BE2C (cell line): ENCODE measurements around the gene NXNL2.

ENCODE experiments used
- DNase-seq: peaks from one replicate; pipeline ENCODE4 v3.0.0-alpha.2; 2020
- H3K27me3 ChIP-seq: fragments of 250-450 bp; sonication (Bioruptor Pico); 2 replicates; pipeline ENCODE4 v1.5.1; 2020; ENCODE audit warnings: mild to moderate bottlenecking
- H3K36me3 ChIP-seq: fragments of 250-450 bp; sonication (Bioruptor Pico); 2 replicates; pipeline ENCODE4 v1.5.1; 2020; ENCODE audit warnings: mild to moderate bottlenecking
- H3K4me1 ChIP-seq: fragments of 250-450 bp; sonication (Bioruptor Pico); 2 replicates; pipeline ENCODE4 v1.5.1; 2020
- H3K4me3 ChIP-seq: 2 replicates; pipeline ENCODE4 v1.5.1; 2011; ENCODE audit warnings: low read depth, low read length
- H3K9me3 ChIP-seq: fragments of 250-450 bp; sonication (Bioruptor Pico); 2 replicates; pipeline ENCODE4 v1.5.1; 2020
- TF ChIP-seq, protein P1 (sequence below): IDR thresholded peaks from 2 replicates; pipeline ENCODE4 v1.5.1; 2012; ENCODE audit warnings: mild to moderate bottlenecking, low read depth, low read length

NXNL2 gene

GRCh38 chr9:88514247-88514646 lies 20.7 kb upstream of the NXNL2 start:
- H3K36me3 ChIP-seq, result no peaks in the 10 kb centered on the region
- no peaks in the 10 kb centered on the region for H3K27me3 ChIP-seq
- H3K4me3 ChIP-seq, result no peak overlapping the region
- no peak for DNase-seq
- H3K9me3 ChIP-seq, result no peaks in the 10 kb centered on the region
- no peaks in the 10 kb centered on the region for H3K4me1 ChIP-seq
- TF ChIP-seq, protein P1, sequence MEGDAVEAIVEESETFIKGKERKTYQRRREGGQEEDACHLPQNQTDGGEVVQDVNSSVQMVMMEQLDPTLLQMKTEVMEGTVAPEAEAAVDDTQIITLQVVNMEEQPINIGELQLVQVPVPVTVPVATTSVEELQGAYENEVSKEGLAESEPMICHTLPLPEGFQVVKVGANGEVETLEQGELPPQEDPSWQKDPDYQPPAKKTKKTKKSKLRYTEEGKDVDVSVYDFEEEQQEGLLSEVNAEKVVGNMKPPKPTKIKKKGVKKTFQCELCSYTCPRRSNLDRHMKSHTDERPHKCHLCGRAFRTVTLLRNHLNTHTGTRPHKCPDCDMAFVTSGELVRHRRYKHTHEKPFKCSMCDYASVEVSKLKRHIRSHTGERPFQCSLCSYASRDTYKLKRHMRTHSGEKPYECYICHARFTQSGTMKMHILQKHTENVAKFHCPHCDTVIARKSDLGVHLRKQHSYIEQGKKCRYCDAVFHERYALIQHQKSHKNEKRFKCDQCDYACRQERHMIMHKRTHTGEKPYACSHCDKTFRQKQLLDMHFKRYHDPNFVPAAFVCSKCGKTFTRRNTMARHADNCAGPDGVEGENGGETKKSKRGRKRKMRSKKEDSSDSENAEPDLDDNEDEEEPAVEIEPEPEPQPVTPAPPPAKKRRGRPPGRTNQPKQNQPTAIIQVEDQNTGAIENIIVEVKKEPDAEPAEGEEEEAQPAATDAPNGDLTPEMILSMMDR, result no peak

DNA sequence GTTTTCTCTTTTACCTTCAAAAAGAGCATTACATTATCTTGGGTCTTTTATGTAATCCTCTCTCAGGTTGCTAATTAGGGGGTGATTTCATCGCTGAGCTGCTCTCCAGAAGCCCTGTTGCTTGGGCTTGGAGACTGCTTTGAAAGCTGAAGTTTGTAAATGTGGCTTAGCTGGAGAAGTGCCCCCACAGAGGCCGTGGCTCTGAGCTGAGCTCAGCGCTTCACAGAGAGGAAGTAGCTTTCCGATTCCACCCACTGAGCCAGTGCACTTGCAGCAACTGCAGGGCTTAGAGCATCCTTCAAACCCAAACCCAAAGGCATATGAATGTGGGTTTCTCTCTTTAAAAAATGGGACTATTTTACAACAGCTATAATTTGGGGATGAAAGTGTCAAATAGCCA lies 13.7 kb upstream of the NXNL2 start:
- no peak for DNase-seq
- Histone ChIP-seq H3K4me3 (no peak overlapping the region), H3K36me3 (no peaks in the 10 kb centered on the region), H3K9me3 (no peaks in the 10 kb centered on the region), H3K27me3 (no peaks in the 10 kb centered on the region), H3K4me1 (no peaks in the 10 kb centered on the region)
- TF ChIP-seq, protein P1, result no peak

DNA sequence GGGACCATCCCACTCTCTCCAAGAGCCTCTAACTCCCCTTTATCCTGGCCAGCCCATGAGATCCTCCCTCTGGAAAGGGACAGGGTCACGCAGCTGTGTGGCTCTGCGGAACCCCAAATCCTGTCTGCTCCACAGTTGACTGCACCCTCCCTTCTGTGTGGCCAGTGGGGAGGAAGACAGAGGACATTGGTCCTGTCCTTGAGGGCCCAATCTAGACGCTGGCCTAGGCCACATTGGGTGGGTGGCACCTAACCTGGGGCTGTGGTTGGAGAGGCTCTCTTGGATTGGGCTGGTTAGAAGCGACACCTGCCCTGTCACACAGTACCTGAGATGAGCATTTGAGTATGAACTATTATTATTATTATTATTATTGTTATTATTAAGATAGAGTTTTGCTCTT lies 12.6 kb upstream of the NXNL2 start:
- H3K36me3 ChIP-seq, result no peaks in the 10 kb centered on the region
- no peak for DNase-seq
- no peaks in the 10 kb centered on the region for H3K27me3 ChIP-seq
- H3K4me1 ChIP-seq, result no peaks in the 10 kb centered on the region
- H3K4me3 ChIP-seq, result no peak overlapping the region
- H3K9me3 ChIP-seq, result no peaks in the 10 kb centered on the region
- TF ChIP-seq, protein P1, result no peak

DNA sequence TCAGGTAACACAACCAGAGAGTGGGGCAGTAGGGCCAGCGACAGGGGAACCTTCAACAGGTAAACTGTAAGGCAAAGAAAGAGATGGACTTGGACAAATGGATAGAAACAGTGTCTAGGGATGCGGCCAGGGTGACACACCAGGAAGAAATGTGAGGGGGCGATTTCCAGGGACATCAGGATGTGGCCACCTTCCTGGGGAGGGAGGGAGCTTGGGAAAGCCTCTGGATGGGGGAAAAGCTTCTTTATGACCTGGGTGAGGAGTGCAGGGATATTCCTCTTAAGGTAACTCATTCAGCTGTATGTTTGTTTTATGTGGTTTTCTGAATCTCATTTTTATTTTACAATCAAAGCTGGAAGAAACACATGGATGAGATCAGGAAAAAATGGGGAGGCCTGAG lies 11.9 kb upstream of the NXNL2 start:
- TF ChIP-seq, protein P1, result no peak
- no peaks in the 10 kb centered on the region for H3K9me3 ChIP-seq
- H3K4me3 ChIP-seq, result no peak overlapping the region
- H3K27me3 ChIP-seq, result no peaks in the 10 kb centered on the region
- H3K36me3 ChIP-seq, result no peaks in the 10 kb centered on the region
- no peaks in the 10 kb centered on the region for H3K4me1 ChIP-seq
- DNase-seq, result no peak

DNA sequence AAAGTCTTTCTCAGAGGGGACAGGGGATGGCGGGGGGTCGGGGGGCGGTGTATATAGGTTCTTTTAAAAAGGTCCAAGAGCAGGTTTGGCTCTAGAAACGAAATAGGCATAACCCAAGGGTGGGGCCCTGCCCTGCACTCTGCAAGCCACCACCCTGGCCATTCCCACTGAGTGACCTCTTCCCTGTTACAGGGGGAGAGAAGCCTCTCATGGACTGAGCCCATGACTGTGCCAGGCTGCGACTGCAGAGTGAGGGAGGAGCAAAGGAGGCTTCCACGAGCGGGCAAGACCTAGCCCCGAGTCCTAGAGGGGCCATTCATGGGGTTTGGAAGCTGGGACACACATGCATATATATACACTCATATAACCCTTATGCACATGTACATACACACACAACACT lies 10.1 kb upstream of the NXNL2 start:
- Histone ChIP-seq H3K4me1 (no peaks in the 10 kb centered on the region), H3K27me3 (no peaks in the 10 kb centered on the region), H3K36me3 (no peaks in the 10 kb centered on the region), H3K9me3 (no peaks in the 10 kb centered on the region), H3K4me3 (no peak overlapping the region)
- no peak for DNase-seq
- TF ChIP-seq, protein P1, result no peak

DNA sequence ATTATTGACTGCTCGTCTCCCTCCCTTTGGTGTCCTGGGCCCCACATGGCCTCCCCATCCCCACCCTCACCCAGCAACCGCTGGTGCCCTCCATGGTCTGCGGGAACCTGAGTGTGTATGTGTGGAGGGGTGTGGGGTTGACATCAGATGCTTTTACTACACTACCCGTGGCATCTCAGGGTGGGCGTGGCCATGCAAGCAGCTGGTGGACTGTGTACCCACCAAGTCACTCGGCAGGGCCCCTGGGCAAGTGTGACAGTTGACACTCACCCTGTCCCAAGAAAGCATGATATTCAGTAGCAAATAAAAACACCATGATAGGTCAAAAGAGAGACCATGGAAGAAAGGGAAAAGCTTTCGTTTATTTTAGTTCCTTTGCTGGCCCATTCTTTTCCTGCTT lies 7.4 kb upstream of the NXNL2 start:
- Histone ChIP-seq H3K36me3 (no peaks in the 10 kb centered on the region), H3K27me3 (peaks cover 3% of the 10 kb centered on the region; the same call in 1 of the 2 replicates), H3K4me3 (no peak overlapping the region), H3K9me3 (no peaks in the 10 kb centered on the region), H3K4me1 (no peaks in the 10 kb centered on the region)
- TF ChIP-seq, protein P1, result no peak
- no peak for DNase-seq
